Right lobe of liver (tissue), 6 donors: ENCODE results near the gene IFNL4. TPM values are rescaled to one million over a fixed set of nuclear protein-coding genes. Genes with fewer than 3 reads are reported as not detected.
"Not testable (repeated sequence)": the region's sequence is repeated elsewhere in the genome, so short reads cannot be mapped to it uniquely, and the experiment has no call there.

Experiments used
- ATAC-seq, 4 donors: fragments of 200-7000 bp; cut with Tn5 transposase; one replicate each; pipeline ENCODE4 v1.9.1; 2020; ENCODE audit warnings: mild to moderate bottlenecking in 4 of 4, moderate library complexity in 4 of 4
- DNase-seq, 3 donors: peaks; one replicate each; pipeline ENCODE4 v3.0.0-alpha.2; 2020
- H3K27ac ChIP-seq, 3 donors: fragments of 200-600 bp; one replicate each; pipeline ENCODE4 v1.8.0; 2022
- H3K27me3 ChIP-seq, 2 donors: fragments of 200-600 bp; one replicate each; pipeline ENCODE4 v1.8.0; 2022
- H3K36me3 ChIP-seq, 4 donors: fragments of 200-600 bp; sonication (generic) in 1 of 4; one replicate each; pipeline versions ENCODE4 v1.5.1 to v1.8.0; 2017 to 2022; ENCODE audit warnings: control low read depth in 1 of 4
- H3K4me1 ChIP-seq, 4 donors: fragments of 200-600 bp; sonication (generic) in 1 of 4; one replicate each; pipeline versions ENCODE4 v1.5.1 to v1.8.0; 2017 to 2022; ENCODE audit warnings: control low read depth in 1 of 4
- H3K4me3 ChIP-seq, 3 donors: fragments of 200-600 bp; one replicate each; pipeline ENCODE4 v1.8.0; 2022
- H3K9me3 ChIP-seq, 4 donors: fragments of 200-600 bp; sonication (generic) in 1 of 4; one replicate each; pipeline versions ENCODE4 v1.5.1 to v1.8.0; 2017 to 2022; ENCODE audit warnings: control low read depth in 1 of 4
- CTCF ChIP-seq, 4 donors: fragments of 200-600 bp in 3 of 4; fragments of 450-650 bp in 1 of 4; IDR thresholded peaks; one replicate each; pipeline versions ENCODE4 v1.5.1 to v1.8.0; 2016 to 2022; ENCODE audit warnings: antibody characterized with exemption in 4 of 4, mild to moderate bottlenecking in 2 of 4
- POLR2A ChIP-seq: fragments of 450-650 bp; IDR thresholded peaks from one replicate; pipeline ENCODE4 v1.6.1; 2017; ENCODE audit warnings: antibody characterized with exemption, mild to moderate bottlenecking
- WGBS: methylation state at CpG from one replicate; pipeline ENCODE4 v1.1.6; 2018; ENCODE audit warnings: low coverage, low lambda C conversion rate; ENCODE audit not compliant: insufficient coverage; ENCODE audit errors: missing lambda C conversion rate; 5-methylcytosine and 5-hydroxymethylcytosine counted together
- intact Hi-C, 2 donors: fragments of 100-400 bp; cut with DNase I; formaldehyde crosslinking; loops; one replicate each; pipeline versions ENCODE4 v1.11.2 to v1.14.1; 2022
- total RNA-seq, 6 experiments: library from RNA; depleted of rRNA in 2 of 6; stranded (reverse); fragments of >200 nt in 2 of 6; fragmentation: NEBNext Ultra II Directional in 3 of 6; extraction: Animal tissue kit (Norgen Biotek cat#: 25700) in 3 of 6; gene quantifications; one replicate each; pipeline versions ENCODE4 v1.1.0 to v1.2.4, GENCODE V29; 2016 to 2023
- donor health status: DM: no; HTN: yes; CAD: no.
- donor health status: DM: no; HTN: no; CAD: no.
- donor health status: DM: no; HTN: no; CAD: no.
- donor health status: DM: no; HTN: yes; CAD: no.
- donor health status: DM: no; HTN: yes; CAD: no.

IFNL4 gene
- total RNA-seq, 6 experiments from 2014 or later: not detected

DNA sequence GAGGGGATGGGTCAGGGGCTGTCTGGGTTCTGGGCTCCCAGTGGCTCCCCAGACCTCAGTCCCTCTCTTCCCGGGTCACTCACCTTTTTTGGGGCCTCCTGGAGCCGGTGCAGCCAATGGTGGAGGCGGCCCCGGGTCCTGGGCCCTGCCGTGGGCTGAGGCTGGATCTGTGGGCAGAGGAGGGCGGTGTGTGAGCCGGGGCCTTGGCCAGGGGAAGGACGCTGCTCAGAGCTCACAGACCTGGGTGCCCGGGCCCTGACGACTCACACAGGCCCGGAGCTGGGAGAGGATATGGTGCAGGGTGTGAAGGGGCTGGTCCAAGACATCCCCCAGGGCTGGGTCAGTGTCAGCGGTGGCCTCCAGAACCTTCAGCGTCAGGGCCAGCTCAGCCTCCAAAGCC, 4.9 kb downstream of the IFNL4 start:
- H3K4me1 ChIP-seq, DNase-seq, intact Hi-C loops, H3K9me3 ChIP-seq, ATAC-seq, H3K27ac ChIP-seq, H3K4me3 ChIP-seq, H3K27me3 ChIP-seq, H3K36me3 ChIP-seq: not testable (repeated sequence)
- WGBS: 75% methylated on average over 2 of the region's 13 CpGs

DNA sequence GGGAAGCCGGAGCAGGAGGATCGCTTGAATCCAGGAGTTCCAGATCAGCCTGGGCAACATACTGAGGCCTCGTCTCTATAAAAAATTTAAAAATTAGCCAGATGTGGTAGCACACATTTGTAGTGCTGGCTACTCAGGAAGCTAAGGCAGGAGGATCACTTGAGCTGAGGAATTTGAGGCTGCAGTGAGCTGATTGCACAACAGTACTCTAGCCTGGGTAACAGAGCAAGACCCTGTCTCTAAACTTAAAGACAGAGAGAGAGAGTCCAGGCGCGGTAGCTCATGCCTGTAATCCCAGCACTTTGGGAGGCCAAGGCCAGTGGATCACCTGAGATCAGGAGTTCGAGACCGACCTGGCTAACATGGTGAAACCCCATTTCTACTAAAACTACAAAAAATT, 8.2 kb downstream of the IFNL4 start:
- no peaks in the 10 kb centered on the region for H3K4me1 ChIP-seq
- WGBS: 79% methylated on average over 5 of the region's 7 CpGs
- intact Hi-C loops: no loop called here

GRCh38 chr19:39238944-39239343, 9.7 kb downstream of the IFNL4 start:
- TF ChIP-seq POLR2A (no peak), CTCF (IDR thresholded peaks at IDR 0.05) (no peak)
- Histone ChIP-seq H3K9me3 (no peaks in the 10 kb centered on the region), H3K27me3 (no peaks in the 10 kb centered on the region), H3K27ac (no peak overlapping the region), H3K4me3 (no peak overlapping the region), H3K4me1 (no peaks in the 10 kb centered on the region), H3K36me3 (no peaks in the 10 kb centered on the region)
- ATAC-seq (no peak), DNase-seq (no peak)
- WGBS: 90% methylated on average over 2 of the region's 6 CpGs
- intact Hi-C loops: no loop called here

More for the DNA sequence above, 8.2 kb downstream of the IFNL4 start:
- no peaks in the 10 kb centered on the region for H3K27me3 ChIP-seq
- ATAC-seq: no peak
- no peaks in the 10 kb centered on the region for H3K36me3 ChIP-seq
- no peak overlapping the region for H3K27ac ChIP-seq
- no peaks in the 10 kb centered on the region for H3K9me3 ChIP-seq
- DNase-seq: no peak
- TF ChIP-seq CTCF (IDR thresholded peaks at IDR 0.05) (no peak), POLR2A (no peak)
- no peak overlapping the region for H3K4me3 ChIP-seq

- Histone ChIP-seq H3K9me3 (no peaks in the 10 kb centered on the region), H3K36me3 (no peaks in the 10 kb centered on the region), H3K27me3 (no peaks in the 10 kb centered on the region), H3K27ac (no peak overlapping the region), H3K4me3 (no peak overlapping the region), H3K4me1 (no peaks in the 10 kb centered on the region)
- ATAC-seq (no peak), DNase-seq (no peak)
- intact Hi-C loops: no loop called here
- 59% methylated on average over 2 of the region's 6 CpGs for WGBS
- TF ChIP-seq CTCF (IDR thresholded peaks at IDR 0.05) (no peak), POLR2A (no peak)
Measured at GRCh38 chr19:39238209-39238608, 10.4 kb downstream of the IFNL4 start.

DNA sequence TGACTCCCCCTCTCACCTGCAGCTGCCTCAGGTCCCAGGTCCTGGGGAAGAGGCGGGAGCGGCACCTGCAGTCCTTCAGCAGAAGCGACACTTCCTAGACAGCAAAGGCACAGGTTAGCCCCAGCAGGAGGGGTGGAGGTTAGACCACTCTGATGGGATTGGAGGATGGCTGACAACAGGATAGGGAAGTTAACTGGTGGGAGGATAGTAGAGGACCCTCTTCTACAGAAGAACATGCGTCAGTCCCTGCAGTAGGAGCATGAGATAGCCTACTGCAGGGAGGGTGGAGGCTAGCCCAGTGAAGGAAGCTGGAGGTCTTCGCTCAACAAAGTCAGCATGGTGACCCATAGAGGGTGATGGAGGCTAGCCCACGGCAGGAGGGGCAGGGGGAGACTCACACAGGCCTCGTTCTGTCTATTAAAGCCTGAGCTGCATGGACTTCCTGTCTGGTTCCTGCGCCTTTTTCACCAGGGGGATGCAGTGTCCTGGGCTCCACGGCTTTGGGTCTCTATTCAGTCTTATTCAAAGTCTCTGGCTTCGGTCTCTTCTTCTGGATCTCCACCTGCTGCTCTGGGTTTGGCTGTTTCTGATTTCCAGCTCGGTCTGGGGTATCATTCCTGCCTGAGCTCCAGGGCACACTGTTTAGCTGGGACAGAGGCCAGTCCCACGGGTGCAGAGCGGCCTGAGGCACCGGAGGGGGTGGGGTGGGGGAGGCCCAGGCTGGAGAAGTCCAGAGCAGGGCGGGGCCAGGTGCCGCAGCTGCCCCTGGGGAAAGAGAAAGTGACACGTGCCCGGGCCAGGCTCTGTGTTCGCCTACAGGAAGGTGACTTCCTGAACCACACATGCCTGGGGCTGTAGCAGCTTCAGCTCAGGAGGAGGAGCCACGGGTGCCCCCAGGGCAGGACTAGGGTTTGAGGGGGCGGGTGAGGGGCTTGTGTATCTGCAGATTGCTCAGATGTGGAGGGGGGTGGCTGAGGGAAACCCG, 11.2 kb downstream of the IFNL4 start:
- DNase-seq: peak; percentile 82 to 90 (median 84)
- ATAC-seq: peak; percentile 94 to 99 (median 98)
- Histone ChIP-seq H3K4me3 (peak overlapping the region in 1 of 3 donors; percentile 4), H3K9me3 (no peaks in the 10 kb centered on the region), H3K27ac (no peak overlapping the region), H3K4me1 (no peaks in the 10 kb centered on the region), H3K27me3 (no peaks in the 10 kb centered on the region), H3K36me3 (no peaks in the 10 kb centered on the region)
- intact Hi-C loops: no loop called here
- WGBS: 22% methylated on average over 15 of the region's 22 CpGs
- TF ChIP-seq POLR2A (no peak), CTCF (IDR thresholded peaks at IDR 0.05) (no peak)
